Tongue (tissue), 2 donors: Measurements from ENCODE around the gene CCL20. TPM values are rescaled to one million over a fixed set of nuclear protein-coding genes. Genes with fewer than 3 reads are reported as not detected.

Source experiments
- DNase-seq: peaks from one replicate; pipeline ENCODE4 v3.0.0-alpha.2; 2015
- total RNA-seq: library from RNA; depleted of rRNA; stranded (reverse); fragments of >200 nt; gene quantifications from one replicate; pipeline ENCODE4 v1.2.3, GENCODE V29; 2014

The CCL20 gene
- total RNA-seq, 1 donor from 2014 or later = not detected

DNA sequence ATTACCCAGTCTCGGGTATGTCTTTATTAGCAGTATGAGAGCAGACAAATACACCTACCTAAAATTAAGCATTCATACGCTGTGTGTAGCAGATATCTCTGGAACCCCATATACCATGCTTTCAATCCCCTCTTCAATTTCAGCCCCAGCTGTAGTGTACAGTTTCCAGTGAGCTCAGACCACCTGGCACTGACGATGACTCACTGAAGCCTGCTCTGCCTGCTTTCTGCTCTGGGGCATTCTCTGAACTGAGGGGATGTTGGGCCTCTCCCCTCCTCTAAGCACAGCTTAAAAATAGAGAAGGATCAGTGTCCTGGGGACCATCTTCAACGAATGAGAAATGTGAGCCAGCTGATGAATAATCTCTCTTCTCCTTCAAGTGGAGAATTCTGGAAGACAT lies 8.7 kb upstream of the CCL20 start:
- peak; percentile 61 for DNase-seq

DNA sequence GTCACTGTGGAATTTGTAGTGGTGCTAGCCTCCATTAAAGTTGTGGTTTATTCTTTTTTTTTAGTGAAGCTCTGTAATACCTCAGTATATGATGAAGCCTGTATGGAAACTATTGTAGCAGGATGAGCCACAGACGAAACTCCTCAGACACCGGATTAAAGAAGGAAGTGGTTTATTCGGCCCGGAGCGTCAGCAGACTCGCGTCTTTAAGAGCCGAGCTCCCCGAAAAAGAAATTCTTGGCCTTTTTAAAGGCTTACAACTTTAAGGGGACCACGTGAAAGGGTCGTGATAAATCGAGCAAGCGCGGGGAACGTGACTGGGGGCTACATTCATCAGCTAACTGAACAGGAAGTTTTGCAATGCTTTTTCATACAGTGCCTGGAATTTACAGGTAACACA lies 8.1 kb upstream of the CCL20 start:
- no peak for DNase-seq

DNA sequence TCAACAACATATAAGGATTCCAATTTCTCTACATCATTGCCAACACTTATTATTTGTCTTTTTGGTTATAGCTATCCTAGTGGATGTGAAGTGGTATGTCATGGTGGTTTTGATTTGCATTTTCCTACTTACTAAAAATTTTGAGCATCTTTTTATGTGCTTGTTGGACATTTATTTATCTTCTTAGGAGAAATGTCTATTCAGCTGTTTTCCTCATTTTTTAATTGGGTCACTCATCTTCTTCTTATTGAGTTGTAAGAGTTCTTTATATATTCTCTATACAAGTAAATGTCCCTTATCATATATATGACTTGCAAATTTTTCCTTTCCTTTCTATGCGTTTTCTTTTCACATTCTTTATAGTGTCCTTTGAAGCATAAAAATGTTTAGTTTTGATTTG lies 4.7 kb upstream of the CCL20 start:
- no peak for DNase-seq

GRCh38 chr2:227812001-227812400 lies 1.6 kb upstream of the CCL20 start:
- no peak for DNase-seq

GRCh38 chr2:227813229-227813561 lies 447 bp upstream of the CCL20 start:
- peak; percentile 14 for DNase-seq

DNA sequence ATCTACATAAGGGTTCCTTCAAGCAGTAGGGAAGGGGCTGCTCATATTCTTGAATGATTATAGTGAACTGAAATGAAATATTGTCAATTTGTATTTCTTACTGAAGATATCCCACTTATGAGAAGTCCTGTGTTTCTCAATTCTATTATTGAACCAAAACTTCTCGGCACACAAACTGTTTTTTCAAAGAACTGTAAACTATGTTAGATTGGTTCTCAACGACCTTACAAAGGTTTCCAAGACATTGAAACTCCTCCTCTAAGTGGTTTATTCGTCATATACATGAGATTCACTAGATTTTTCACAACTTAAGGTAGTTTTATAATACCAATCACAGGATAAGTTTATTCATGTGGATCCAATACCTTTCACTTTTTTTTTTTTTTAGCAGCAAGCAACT lies 1.4 kb downstream of the CCL20 start:
- no peak for DNase-seq

- DNase-seq = no peak
Measured at GRCh38 chr2:227816507-227817294, 3.1 kb downstream of the CCL20 start.

DNA sequence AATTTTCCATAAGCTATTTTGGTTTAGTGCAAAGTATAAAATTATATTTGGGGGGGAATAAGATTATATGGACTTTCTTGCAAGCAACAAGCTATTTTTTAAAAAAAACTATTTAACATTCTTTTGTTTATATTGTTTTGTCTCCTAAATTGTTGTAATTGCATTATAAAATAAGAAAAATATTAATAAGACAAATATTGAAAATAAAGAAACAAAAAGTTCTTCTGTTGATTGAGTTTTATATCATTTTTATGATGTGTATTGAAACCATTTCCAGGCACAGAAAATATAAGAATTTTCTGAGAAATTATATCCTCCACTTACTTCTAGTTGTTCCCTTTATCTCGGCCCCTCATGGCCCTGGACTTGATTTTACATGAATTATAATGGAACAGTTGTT lies 3.7 kb downstream of the CCL20 start:
- no peak for DNase-seq

DNA sequence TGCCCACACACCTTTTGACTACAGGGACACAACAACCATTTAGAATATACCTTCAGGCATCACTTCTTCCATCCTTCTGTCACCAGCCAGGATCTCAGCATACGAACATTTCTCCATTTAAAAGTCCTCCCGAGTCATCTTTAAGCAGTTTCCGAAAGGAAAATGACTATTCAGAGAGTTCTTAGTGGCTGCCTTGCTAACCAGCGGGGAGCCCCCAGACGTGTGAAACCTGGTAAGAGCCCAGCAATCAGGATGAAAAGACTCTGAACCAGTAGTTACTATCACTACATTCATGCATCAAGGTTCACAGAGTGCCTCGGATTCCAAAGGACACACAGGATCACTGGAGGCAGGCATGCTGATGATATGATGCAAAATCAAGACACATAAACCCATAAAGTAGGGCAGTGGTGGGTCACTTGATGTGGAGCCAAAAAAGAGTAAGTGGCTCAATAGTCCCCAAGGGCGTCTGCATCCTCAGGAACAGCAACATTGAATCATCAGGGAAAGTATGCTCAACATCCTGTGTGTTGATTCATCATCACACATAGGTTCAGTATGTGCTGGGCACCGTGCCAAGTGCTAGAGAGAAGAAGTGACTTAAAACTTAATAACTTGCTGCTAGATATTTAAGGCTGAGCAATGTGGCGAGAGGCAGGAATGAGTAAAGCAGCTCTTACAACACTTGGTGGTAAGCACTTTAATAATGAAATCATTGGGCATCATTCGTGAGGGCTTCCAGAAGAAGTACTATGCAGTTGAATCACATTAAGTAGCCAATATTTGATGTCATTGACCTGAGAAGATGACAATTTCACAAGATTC lies 4.4 kb downstream of the CCL20 start:
- DNase-seq = peak; percentile 65

DNA sequence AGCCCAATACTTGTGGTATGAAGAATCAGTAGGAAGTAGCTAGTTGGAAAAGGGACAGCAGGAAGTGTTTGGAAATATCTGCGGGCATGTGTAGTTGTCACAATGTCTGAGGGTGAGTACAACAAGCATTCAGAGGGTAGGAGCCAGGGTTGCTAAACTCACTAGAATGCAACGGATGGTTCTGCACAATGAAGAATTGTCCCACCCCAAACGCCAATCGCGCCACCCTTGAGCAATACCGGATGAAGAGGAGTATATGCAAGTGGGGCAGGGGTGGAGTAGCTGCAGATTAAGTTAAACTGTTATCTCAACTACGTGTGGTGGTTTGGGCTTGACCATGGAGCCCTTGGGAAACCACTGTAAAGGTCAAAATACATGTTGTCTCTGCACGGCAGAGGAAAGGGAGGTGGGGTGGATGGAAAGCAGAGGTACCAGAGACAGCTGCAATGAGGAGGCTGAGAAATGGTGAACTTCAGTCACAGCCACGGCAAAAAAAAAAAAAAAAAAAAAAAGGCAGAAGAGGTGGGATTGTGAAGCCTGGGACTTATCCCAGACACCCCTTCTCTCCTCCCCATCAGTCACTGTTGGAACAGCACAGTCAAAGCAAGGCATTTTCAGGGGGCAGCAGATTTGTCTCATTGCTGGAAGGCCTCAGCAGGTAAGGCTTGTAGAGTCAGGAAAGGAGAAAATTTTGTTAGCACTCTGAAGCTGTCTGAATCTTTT lies 5.2 kb downstream of the CCL20 start:
- DNase-seq = no peak

- DNase-seq = no peak
Measured at GRCh38 chr2:227819398-227819697, 5.7 kb downstream of the CCL20 start.

DNA sequence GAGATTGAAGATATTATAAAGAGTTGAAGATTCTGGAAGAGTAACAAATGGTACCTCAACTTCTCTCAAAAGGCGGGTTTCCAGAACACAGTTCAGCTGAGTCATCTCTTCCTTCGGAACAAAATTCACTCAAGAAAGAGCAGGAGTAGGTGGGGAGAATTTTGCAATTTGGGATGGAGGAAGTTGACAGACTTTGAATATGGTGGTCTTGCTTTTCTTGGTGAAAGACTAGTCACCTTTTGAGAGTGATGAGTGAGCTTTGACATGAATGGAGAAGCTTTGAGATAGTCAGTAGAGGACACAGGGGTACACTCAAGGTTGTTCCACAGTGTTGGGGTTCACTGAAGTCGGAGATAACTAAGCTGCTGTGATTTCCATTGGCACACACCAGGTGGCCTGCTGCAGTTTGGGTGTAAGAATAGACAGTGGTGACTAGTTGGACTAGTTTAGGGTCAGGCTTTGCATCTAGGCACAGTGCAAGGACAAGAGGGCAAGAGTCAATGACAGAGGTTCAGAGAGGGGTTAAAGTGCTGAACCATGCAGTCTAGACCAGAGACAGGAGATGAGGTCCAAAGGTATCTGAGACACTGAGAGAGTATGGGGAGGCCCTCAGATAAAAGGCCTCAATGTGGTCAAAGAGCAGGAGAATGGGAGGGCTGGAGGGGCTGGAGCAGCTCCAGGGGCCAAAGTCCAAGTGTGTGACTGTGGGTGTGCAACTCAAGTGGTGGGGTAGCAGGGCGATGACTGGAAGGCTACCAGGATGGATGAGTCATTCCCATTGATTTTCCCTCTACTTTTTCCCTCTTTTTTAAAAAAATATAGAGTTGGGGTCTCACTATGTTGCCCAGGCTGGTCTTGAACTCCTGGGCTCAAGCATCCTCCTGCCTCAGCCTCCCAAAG lies 7.7 kb downstream of the CCL20 start:
- no peak for DNase-seq

GRCh38 chr2:227822416-227823003 lies 8.9 kb downstream of the CCL20 start:
- DNase-seq = no peak

GRCh38 chr2:227823922-227824321 lies 10.3 kb downstream of the CCL20 start:
- no peak for DNase-seq

DNA sequence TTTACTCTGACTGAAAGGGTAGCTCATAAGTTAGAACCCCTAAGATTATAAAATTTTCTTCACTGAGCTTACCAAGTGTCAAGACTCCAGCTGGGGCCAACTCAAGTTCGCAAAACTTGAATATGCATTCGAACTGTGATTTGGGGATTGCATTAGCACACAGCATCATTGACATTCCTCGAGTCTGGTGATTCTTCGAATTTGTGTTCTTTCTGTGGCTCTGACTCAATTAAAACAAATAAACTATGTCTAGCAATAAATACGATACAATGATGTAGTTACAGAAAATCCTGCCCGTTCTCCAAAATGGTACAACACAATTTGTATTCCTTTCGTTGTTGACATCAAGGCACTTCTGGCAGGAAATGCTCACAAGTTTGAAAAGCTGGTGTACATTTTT lies 11.1 kb downstream of the CCL20 start:
- no peak for DNase-seq

GRCh38 chr2:227826019-227826521 lies 12.4 kb downstream of the CCL20 start:
- no peak for DNase-seq

DNA sequence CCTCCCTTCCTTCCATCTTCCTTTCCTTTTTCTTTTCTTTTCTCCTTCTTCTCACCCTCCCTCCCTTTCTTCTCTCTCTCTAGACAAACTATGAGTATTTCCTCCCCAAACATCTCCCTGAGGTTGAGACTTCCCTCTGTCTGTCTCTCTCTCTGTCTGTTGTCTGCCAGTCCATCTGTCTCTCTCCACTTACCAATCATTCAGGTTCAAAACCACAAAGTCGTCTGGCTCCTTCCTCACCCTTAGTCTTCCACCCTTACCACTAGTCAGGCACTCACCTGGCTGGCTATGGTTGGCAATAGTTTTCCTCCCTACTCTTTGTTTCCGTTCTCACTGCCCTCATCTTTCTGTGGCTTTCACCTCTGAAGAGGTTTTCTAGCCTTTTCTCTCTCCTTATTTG lies 12.9 kb downstream of the CCL20 start:
- no peak for DNase-seq

DNA sequence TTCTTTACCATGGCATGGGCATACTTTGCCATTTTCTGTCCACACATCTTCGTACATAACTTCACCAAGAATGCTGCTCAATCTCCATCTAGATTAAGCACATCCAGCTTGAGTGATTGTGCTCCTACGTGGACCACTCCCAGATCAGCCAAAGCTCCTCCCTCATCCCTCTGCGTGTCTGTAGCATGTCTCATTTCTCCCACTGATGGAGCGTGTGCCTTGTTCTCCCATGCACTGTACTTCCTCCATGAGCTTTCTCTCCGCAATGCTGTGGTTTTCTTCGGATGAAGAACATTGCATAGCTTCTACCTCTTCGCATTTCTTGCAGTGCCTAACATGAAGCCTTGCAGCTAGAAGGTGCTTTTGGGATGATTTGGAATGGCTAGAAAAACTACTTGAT lies 13.5 kb downstream of the CCL20 start:
- no peak for DNase-seq

- DNase-seq = no peak
Measured at GRCh38 chr2:227828477-227828912, 14.9 kb downstream of the CCL20 start.

DNA sequence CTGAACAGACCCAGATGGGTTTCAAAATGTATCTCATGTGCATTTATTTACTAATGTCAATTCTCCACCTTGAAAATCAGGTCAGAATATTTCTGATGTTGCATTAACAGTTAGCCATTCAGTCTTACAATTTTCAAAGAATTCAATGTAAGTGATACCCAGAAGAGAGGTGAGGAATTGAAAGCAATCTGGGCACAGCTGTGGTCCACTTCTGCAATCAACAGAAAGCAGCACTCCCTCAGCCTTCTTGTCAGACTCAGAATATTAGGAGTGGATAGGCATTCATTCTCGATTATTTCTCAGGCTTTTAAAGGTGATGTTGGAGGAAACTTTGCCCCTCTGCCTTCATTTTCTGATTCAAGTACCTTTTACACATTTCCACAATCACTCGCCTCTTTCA lies 15.7 kb downstream of the CCL20 start:
- no peak for DNase-seq

GRCh38 chr2:227834423-227834822 lies 20.8 kb downstream of the CCL20 start:
- no peak for DNase-seq
